ENCODE results near the gene CHST11. TPM values are rescaled to one million over a fixed set of nuclear protein-coding genes. Genes with fewer than 3 reads are reported as not detected.

Gene CHST11
- total RNA-seq, 1 donor from 2014 or later: 11.4 TPM

DNA sequence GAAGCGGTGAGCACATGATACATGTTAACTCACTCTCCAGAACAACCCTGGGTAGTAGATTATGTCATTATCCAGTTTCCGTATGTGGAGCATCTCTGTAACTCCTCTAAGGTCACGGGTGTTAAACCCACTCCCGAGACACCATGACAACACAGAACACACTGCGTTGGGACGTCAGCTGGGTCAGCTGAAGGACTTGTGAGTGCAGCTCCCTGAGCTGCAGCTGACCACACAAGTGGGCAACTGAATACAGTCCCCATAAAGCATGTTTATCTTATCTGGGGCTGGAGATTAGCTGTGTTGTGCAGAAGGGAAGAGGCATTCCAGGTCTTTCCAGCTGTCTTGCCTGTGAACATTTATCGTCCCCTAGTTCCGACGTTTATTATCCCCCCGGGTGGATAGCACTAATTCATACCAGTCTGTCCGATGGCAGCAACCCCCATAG lies 211.5 kb downstream of the CHST11 start:
- H3K27me3 Mint-ChIP-seq: peaks cover 10% of the 10 kb centered on the region
- TF ChIP-seq, protein P1, sequence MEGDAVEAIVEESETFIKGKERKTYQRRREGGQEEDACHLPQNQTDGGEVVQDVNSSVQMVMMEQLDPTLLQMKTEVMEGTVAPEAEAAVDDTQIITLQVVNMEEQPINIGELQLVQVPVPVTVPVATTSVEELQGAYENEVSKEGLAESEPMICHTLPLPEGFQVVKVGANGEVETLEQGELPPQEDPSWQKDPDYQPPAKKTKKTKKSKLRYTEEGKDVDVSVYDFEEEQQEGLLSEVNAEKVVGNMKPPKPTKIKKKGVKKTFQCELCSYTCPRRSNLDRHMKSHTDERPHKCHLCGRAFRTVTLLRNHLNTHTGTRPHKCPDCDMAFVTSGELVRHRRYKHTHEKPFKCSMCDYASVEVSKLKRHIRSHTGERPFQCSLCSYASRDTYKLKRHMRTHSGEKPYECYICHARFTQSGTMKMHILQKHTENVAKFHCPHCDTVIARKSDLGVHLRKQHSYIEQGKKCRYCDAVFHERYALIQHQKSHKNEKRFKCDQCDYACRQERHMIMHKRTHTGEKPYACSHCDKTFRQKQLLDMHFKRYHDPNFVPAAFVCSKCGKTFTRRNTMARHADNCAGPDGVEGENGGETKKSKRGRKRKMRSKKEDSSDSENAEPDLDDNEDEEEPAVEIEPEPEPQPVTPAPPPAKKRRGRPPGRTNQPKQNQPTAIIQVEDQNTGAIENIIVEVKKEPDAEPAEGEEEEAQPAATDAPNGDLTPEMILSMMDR (IDR thresholded peaks at IDR 0.05; ENCODE audit: unreplicated experiment): no peak
- H3K27ac Mint-ChIP-seq: peak overlapping the region; percentile 10
- no peaks in the 10 kb centered on the region for H3K9me3 Mint-ChIP-seq (ENCODE audit: low read depth)
- H3K36me3 Mint-ChIP-seq (ENCODE audit: insufficient read depth): no peaks in the 10 kb centered on the region
- no peak overlapping the region for H3K4me3 Mint-ChIP-seq (ENCODE audit: low read depth)
- H3K4me1 Mint-ChIP-seq (ENCODE audit: low read depth): peaks cover 29% of the 10 kb centered on the region
- DNase-seq (ENCODE audit: low spot score, unreplicated experiment): no peak

- TF ChIP-seq, protein P1 (IDR thresholded peaks at IDR 0.05; ENCODE audit: unreplicated experiment): no peak
- no peaks in the 10 kb centered on the region for H3K36me3 Mint-ChIP-seq (ENCODE audit: insufficient read depth)
- H3K27ac Mint-ChIP-seq: no peak overlapping the region
- H3K9me3 Mint-ChIP-seq (ENCODE audit: low read depth): no peaks in the 10 kb centered on the region
- H3K4me1 Mint-ChIP-seq (ENCODE audit: low read depth): peaks cover 29% of the 10 kb centered on the region
- DNase-seq (ENCODE audit: low spot score, unreplicated experiment): peak; percentile 15
- peak overlapping the region; percentile 10 for H3K4me3 Mint-ChIP-seq (ENCODE audit: low read depth)
- H3K27me3 Mint-ChIP-seq: peaks cover 10% of the 10 kb centered on the region
These were observed 212.5 kb downstream of the CHST11 start for GRCh38 chr12:104669089-104669721.

DNA sequence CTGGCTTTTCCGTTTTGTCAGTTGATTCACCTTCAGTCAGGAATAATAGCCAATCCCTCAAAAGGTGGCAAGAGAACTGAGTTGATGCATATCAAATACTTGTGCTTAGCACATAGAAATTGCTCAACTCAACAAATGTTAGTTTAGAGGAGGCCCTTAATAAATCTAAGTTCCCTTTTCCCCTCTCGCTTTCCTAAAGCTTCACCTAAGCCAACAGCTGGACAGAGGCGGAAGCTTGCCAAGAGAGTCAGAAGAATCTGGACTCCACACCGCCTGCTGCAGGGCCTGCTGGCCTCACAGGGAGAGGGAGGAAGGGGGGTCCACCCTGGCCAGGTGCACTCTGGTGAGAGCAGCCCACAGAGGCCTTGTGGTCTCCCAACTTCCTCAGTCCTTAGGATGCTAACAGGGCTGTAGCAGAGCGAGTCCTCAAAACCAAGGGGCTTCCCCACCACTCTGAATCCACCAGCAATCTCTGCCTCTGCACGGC lies 213.1 kb downstream of the CHST11 start:
- peaks cover 29% of the 10 kb centered on the region for H3K4me1 Mint-ChIP-seq (ENCODE audit: low read depth)
- TF ChIP-seq, protein P1 (IDR thresholded peaks at IDR 0.05; ENCODE audit: unreplicated experiment): no peak

DNA sequence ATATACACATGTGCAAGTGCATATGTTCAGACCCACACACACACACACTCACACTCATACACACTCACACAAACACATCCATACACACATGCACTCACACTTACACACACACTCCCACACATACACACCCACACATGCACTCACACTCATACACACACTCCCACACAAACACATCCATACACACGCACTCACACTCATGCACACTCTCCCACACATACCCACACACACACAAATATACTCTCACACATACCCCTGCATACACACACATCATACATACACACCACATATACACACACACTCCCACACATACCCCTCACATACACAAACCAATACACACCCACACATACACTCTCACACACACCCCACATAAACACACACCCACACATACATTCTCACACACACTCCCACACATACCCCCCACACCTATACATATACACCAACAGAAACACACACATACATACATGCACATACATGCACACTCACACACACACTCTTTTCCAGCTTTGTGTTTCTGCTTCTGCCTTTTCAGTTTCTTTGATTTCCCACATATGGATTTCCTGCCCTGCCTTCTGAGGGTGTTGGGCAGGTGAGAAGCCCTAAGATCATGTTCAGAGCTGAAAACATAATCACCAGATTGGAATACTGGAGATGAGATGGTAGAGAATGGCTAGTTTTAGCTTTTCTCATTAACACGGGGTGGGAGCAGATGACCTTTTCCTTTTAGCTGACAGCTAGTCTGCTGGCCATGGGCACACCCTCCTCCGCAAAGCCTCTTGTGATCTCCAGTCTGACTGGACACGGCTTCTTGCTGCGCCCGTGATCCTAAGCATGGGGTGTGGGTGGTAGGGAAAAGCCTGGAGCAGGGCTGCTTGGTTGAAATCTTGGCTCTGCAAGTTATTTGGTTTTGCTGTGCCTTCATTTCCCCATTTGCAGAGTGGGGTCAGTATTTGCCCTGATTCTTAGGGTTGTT lies 214.0 kb downstream of the CHST11 start:
- H3K27ac Mint-ChIP-seq: no peak overlapping the region
- TF ChIP-seq, protein P1 (IDR thresholded peaks at IDR 0.05; ENCODE audit: unreplicated experiment): no peak
- H3K36me3 Mint-ChIP-seq (ENCODE audit: insufficient read depth): no peaks in the 10 kb centered on the region
- no peak for DNase-seq (ENCODE audit: low spot score, unreplicated experiment)
- H3K27me3 Mint-ChIP-seq: peaks cover 5% of the 10 kb centered on the region
- H3K4me1 Mint-ChIP-seq (ENCODE audit: low read depth): peaks cover 29% of the 10 kb centered on the region
- H3K4me3 Mint-ChIP-seq (ENCODE audit: low read depth): no peak overlapping the region
- H3K9me3 Mint-ChIP-seq (ENCODE audit: low read depth): no peaks in the 10 kb centered on the region

More for the DNA sequence above, 213.1 kb downstream of the CHST11 start:
- Mint-ChIP-seq H3K27me3 (peaks cover 10% of the 10 kb centered on the region), H3K27ac (no peak overlapping the region), H3K9me3 (ENCODE audit: low read depth) (no peaks in the 10 kb centered on the region), H3K36me3 (ENCODE audit: insufficient read depth) (no peaks in the 10 kb centered on the region), H3K4me3 (ENCODE audit: low read depth) (no peak overlapping the region)
- no peak for DNase-seq (ENCODE audit: low spot score, unreplicated experiment)

GRCh38 chr12:104671409-104672095 lies 214.8 kb downstream of the CHST11 start:
- no peak overlapping the region for H3K4me3 Mint-ChIP-seq (ENCODE audit: low read depth)
- no peaks in the 10 kb centered on the region for H3K9me3 Mint-ChIP-seq (ENCODE audit: low read depth)
- peaks cover 3% of the 10 kb centered on the region for H3K27me3 Mint-ChIP-seq
- H3K4me1 Mint-ChIP-seq (ENCODE audit: low read depth): peaks cover 29% of the 10 kb centered on the region
- H3K36me3 Mint-ChIP-seq (ENCODE audit: insufficient read depth): no peaks in the 10 kb centered on the region
- H3K27ac Mint-ChIP-seq: no peak overlapping the region
- DNase-seq (ENCODE audit: low spot score, unreplicated experiment): no peak
- TF ChIP-seq, protein P1 (IDR thresholded peaks at IDR 0.05; ENCODE audit: unreplicated experiment): no peak
